ENCODE measurements around the gene HOXC11.

The HOXC11 gene

DNA sequence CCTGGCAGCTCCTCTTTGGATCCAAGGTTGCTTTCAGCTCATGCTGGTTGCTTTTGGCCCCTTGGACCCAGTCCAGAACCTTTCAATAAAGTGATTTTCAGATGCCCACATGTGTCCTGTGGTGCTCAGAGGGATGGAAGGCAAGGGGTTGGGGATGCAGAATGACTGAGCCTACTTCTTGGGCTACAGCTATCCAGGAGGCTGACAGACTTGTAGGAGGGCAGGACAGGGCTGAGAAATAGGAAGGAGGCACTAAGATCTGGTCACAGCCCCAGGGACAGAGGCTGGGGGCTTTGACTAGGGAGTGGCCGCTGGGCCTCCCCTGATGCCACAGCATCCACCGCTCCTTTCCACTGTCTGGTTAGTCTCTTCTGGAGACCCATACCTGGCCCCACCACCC, 1.2 kb upstream of the HOXC11 start:
- H3K4me3 ChIP-seq (ENCODE audit: low read depth, low read length) = no peak overlapping the region

DNA sequence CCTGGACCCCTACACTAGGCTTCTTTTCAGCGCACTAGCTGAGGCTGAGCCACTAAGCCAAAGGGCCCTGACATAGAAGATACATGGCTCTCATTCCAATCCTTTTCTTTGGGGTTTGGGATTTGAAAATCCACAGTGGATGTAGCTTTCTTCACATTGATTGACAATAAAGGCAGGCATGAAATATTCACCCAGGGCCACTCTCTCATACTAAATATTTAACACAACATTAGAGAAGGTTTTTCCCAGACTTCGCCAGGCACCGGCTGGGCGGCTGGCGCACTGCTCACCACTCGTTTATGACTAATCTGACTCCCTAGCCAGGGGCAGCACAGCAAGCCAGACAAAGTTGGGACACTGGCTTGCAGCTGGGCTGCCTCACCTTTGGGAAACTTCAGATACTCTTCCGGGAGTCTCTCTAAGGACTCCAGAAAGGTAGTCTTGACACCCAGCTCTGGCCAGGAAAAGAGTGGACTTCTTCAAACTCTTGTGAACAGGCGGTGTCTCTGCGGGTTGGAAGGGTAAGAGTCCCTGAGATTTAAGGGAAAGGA, 699 bp upstream of the HOXC11 start:
- no peak overlapping the region for H3K4me3 ChIP-seq (ENCODE audit: low read depth, low read length)

DNA sequence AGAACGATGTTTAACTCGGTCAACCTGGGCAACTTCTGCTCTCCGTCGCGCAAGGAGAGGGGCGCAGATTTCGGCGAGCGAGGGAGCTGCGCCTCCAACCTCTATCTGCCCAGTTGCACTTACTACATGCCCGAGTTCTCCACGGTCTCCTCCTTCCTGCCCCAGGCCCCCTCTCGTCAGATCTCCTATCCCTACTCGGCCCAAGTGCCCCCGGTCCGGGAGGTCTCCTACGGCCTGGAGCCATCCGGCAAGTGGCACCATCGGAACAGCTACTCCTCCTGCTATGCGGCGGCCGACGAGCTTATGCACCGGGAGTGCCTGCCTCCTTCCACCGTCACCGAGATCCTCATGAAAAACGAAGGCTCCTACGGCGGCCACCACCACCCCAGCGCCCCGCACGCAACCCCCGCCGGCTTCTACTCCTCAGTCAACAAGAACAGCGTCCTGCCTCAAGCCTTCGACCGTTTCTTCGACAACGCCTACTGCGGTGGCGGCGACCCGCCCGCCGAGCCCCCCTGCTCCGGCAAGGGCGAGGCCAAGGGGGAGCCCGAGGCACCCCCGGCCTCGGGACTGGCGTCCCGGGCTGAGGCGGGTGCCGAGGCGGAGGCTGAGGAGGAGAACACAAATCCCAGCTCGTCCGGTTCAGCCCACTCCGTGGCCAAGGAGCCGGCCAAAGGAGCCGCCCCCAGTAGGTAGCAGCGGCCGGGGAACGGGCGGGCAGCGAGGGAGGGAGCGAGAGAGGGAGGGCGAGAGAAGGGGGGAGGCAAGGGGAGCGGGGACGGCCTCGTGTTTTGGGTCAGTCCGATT, 513 bp downstream of the HOXC11 start:
- no peak overlapping the region for H3K4me3 ChIP-seq (ENCODE audit: low read depth, low read length)

DNA sequence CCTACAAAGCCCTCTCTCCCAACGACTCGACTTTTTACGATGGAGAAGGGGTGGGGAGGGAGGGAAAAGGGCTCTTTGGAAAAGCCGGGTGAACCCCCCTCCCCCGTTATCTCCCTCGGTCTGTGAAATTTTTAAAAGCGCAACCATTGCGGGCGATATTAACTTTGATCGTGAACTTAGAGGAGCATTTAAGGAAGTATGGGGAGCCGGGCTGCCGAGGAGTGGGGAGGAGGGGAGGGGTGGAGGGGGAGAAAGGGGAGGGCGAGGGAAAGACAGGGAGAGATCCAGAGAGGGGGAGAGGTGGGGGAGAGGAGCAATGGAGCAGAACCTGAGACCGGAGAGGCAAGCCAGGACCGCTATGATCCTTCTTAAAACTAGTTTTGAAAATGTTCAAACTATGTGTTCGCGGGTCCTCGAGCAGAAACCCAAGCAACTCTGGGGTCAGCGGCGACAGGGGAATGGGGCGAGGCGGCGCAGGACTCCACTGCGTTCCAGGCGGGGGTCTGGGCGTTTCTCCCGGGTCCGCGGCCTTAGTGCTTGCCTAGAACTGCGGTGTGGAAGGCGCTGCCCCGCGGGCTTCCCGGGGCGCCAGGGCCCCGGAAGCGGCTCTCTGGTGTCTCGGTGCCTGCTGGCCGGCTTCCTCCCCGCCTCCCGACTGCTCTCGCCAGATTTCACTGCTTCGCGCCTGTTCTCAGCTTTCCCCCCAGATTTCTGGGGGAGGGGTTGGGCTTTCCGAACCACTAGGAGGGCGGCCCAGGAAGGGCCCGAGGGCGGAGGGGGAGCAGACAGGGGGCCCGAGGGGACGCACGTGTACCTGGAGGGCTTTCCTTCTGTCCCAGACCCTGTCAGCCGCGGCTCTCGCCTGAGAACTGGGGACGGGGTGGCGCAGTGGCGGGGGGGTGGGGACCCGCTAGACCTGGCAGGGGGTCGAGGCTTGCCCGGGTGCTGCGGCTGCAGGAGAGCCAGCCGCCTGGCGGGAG, 1.4 kb downstream of the HOXC11 start, which contains the start of gene HOTAIR:
HOTAIR (minus strand) TSS at position 871 of the 980 bp plus-strand sequence.
- H3K4me3 ChIP-seq (ENCODE audit: low read depth, low read length) = no peak within 1 kb of the TSS

DNA sequence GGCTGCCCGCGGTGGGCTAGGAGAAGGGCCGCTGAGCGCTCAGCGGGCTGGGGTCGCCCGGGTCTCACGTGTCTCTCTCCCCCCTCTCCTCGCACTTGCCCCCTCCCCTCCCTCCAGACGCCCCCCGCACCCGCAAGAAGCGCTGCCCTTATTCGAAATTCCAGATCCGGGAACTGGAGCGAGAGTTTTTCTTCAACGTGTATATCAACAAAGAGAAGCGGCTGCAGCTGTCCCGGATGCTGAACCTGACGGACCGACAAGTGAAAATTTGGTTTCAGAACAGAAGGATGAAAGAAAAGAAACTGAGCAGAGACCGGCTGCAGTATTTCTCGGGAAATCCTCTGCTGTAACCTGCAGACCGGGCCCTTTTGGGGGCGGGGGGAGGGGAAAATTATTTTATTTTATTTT, 2.1 kb downstream of the HOXC11 start:
- H3K4me3 ChIP-seq (ENCODE audit: low read depth, low read length) = no peak overlapping the region

GRCh38 chr12:53975479-53976152, 2.7 kb downstream of the HOXC11 start:
- H3K4me3 ChIP-seq (ENCODE audit: low read depth, low read length) = no peak overlapping the region

DNA sequence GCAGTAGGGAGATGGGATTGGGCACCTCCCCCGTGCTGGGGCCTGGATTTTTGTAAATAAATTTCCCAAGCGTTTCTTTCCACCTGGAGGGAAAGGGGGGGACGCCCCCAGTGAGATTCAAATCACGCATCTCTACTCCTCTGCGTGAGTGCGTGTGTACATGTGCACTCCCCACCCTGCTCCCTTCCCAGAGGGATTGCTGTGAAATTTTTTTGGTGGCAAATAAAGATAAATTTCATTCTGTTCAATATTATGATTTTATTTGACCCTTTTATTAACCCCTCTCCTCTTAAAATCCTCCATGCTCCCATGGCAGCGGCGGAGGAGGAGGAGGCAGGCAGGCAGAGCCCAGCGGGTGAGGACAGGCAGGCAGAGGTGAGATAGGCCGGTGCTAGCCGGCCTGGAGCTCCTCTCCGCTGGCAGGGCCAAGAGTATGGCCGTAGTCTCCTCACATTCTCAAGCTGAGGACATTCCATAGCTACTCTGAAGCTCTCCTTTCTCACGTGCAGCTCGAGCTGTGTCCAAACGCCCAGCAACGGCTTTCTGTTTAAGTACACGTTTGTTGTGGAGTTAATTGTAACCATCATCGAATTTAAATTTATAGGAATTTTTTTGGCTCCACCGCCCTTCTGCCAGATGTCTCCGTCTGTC, 3.4 kb downstream of the HOXC11 start:
- no peak overlapping the region for H3K4me3 ChIP-seq (ENCODE audit: low read depth, low read length)

DNA sequence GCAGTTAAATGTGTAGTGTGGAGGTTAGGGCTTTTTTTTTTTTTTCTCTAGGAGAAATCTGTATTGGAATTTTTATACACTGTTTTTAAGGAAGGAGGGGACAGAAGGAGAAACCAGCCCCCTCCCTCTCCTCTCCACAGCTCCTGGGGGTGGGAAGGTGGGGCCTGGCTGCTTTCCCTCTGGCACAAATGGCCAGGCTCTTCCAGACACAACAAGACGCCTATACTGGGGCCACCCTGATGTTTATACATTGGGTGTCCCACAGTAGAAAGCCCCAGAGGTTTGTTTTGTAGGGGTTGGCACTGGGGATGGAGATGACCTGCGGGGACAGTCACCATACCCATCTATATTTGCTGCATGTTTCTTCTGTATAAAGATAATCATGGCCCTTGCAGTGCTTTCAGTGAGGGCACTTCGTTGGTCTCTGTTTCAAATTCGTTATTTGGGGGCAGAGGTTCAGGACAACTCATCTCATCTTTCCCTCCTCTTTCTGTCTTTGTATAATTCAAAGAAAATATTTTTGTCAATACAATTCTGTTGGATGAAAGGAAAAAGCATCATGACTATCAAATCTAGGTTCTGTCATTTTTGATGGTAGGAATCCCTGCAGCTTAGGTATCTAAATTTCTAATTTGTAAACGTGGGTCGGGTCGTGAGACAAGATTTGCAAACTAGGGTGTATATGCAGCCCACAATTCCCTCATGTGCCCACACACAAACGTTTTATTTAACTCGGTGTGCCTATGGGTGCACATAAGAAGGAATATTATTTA, 4.1 kb downstream of the HOXC11 start:
- no peak overlapping the region for H3K4me3 ChIP-seq (ENCODE audit: low read depth, low read length)

DNA sequence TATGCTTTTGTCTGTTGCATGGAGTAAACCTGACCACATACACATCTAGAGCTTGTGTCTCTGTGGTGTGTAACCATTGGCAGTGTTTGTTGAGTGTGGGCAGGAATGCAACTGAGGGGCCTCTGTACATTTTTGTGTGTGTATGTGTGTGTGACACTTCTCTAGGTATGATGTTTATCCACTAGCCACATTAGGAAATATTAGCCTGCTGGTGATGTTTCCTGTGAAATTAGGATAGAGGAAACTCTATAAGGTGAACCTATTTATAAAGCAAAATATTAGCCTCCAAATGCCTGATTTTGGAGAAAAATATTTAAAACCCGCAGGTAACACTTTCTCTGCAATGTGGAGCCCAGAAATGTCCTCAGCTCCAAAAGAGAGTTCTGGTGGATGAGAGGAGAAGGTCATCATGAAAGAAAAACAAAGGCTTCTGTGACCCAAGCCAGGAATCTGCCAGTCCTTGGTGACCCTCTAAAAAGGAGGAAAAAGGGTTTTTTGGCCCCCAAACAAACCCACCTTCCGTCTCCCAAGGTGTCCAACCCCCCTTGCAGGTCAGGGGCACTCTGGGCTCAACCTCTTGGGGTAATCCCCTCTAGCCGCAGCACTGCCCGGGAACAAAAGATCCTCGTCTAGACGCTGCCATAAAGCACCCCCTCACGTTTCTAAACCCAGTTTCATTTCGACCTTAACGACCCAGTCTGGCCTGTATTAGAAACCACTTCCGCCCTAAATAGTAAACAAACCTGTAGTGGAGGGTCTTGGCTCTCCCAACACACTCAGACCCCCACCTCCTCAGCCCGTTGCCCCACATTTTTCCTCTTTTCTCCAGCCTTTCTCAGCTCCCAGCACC, 4.9 kb downstream of the HOXC11 start:
- H3K4me3 ChIP-seq (ENCODE audit: low read depth, low read length) = no peak overlapping the region

- no peak overlapping the region for H3K4me3 ChIP-seq (ENCODE audit: low read depth, low read length)
These were observed 5.8 kb downstream of the HOXC11 start for GRCh38 chr12:53978477-53979356.

- H3K4me3 ChIP-seq (ENCODE audit: low read depth, low read length) = no peak overlapping the region
These were observed 7.3 kb downstream of the HOXC11 start for GRCh38 chr12:53980104-53980801.

DNA sequence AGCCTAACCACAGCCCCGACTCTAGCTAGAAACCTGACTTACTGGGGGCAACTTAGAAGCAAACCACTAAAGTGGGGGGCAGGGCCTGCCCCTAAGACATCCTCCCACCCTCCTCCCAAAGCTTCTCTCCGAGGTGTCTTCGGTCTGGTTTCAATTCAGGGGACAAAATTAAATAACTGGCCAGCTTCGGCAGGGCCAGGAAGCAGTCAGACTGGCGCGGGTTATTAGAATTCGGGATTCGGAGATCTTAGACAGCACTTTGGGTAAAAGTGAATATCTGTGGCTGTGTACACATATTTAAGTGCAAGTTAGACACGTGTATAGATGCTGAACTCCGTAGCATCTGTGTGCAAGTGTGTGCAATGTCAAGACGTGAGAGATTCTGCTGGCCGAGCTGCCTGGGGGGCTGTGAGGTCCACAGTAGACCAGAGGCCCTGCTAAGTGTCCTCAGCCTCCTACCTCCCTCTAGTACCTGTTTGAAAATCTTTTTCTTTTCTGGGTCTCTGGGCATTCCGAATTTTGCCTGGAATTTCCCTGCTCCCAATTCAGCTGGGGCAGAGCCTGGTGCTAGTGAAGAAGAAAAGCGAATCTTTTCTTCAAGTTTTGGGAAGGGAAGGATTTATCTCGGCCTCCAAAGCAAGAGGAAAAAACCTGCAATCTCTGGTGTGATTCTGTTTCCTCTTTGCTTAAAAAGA, 8.0 kb downstream of the HOXC11 start:
- H3K4me3 ChIP-seq (ENCODE audit: low read depth, low read length) = no peak overlapping the region

DNA sequence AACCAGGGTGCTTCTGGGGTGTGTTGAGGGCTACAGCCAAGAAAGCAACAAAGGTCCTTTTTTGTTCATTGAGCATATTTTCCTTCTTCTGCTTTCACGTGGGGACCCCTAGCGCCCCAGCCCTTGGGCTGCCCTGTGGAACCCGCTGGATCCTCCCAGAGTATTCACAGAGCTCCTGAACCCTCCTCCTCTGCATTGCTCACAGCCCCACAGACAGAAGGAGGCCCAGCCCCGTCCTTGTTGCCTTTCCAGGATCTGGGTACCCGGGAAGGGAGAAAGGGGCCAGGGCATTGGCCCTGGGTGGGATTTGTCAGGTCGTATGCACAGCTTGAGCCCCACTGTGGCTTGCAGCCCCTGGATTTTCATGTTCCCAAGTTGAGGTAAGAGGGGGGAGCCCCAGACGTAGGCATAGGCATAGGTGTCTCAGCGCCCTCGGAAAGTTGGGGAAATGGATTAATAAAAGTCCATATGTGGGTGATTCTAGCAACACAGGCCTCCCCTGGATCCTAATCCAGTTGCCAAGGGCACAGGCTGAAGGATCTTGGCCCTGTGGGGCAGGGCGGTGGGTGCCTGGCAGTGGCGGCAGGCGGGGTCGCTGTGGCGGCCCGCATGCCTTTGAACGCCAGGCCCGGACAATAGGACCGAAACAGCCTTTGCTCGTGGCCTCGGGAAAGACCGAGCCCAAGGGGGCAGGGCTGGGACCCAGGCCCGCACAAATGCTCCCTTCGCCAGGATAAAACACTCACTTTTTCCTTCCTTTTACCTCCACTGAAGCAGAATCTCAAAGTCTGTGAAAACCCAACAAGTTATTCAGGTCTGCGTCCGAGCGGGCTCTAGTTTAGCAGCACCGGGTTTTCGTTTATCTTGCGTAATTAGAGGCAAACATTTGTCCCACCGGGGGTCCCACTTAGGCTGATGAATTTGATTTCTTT, 9.0 kb downstream of the HOXC11 start:
- H3K4me3 ChIP-seq (ENCODE audit: low read depth, low read length) = no peak overlapping the region

GRCh38 chr12:53982648-53983567, 10.0 kb downstream of the HOXC11 start:
- H3K4me3 ChIP-seq (ENCODE audit: low read depth, low read length) = no peak overlapping the region

Data from iPS-11a (cell line).